WTC11 (cell line): ENCODE measurements around the gene DTNBP1. TPM values are rescaled to one million over a fixed set of nuclear protein-coding genes. Genes with fewer than 3 reads are reported as not detected.

Experiments used
- ATAC-seq: fragments of 200-7000 bp; cut with Tn5 transposase; 2 replicates; pipeline ENCODE4 v1.10.0; 2021; ENCODE audit warnings: mild to moderate bottlenecking, moderate library complexity
- CTCF ChIA-PET: fragments of 300-600 bp; sonication (Branson Sonifier 250); formaldehyde crosslinking; loops from one replicate; lab custom pipeline; 2021; ENCODE audit warnings: antibody characterized with exemption; lab: Charles Lee
- POLR2A ChIA-PET: fragments of 350-600 bp; sonication (Branson Sonifier 250); formaldehyde crosslinking; loops from one replicate; lab custom pipeline; 2021; ENCODE audit warnings: antibody characterized with exemption; lab: Charles Lee
- DNase-seq: peaks from one replicate; pipeline ENCODE4 v3.0.0; 2021; ENCODE audit warnings: low spot score
- H3K27ac Mint-ChIP-seq: 2 replicates; pipeline ENCODE4 v1.8.0; 2021; ENCODE audit warnings: mixed read lengths
- H3K27me3 Mint-ChIP-seq: 2 replicates; pipeline ENCODE4 v1.8.0; 2021; ENCODE audit warnings: low read depth, mild to moderate bottlenecking, moderate library complexity, mixed read lengths
- H3K36me3 Mint-ChIP-seq: 2 replicates; pipeline ENCODE4 v1.8.0; 2021; ENCODE audit warnings: mixed read lengths
- H3K4me1 Mint-ChIP-seq: 2 replicates; pipeline ENCODE4 v1.8.0; 2022; ENCODE audit warnings: mixed read lengths
- H3K4me3 Mint-ChIP-seq: 2 replicates; pipeline ENCODE4 v1.8.0; 2021; ENCODE audit warnings: mild to moderate bottlenecking, moderate library complexity, mixed read lengths
- H3K9me3 Mint-ChIP-seq: 2 replicates; pipeline ENCODE4 v1.8.0; 2021; ENCODE audit warnings: mixed read lengths
- ATF1 ChIP-seq: sonication (generic); formaldehyde crosslinking; IDR thresholded peaks from 2 replicates; pipeline ENCODE4 v1.8.1; 2023; ENCODE audit warnings: mild to moderate bottlenecking, moderate library complexity, missing genetic modification reagents
- CDX4 ChIP-seq: fragments of 250-450 bp; sonication (Bioruptor Pico); IDR thresholded peaks from 2 replicates; pipeline ENCODE4 v1.9.0; 2021; ENCODE audit warnings: moderate library complexity, mild to moderate bottlenecking, inconsistent platforms, borderline replicate concordance
- E2F5 ChIP-seq: sonication (generic); formaldehyde crosslinking; IDR thresholded peaks from 2 replicates; pipeline ENCODE4 v1.8.1; 2022; ENCODE audit warnings: mild to moderate bottlenecking, moderate library complexity, missing genetic modification reagents
- ERG ChIP-seq: fragments of 250-450 bp; sonication (Bioruptor Pico); IDR thresholded peaks from 2 replicates; pipeline ENCODE4 v1.8.0; 2021; ENCODE audit warnings: mild to moderate bottlenecking
- HMGA2 ChIP-seq: fragments of 250-450 bp; sonication (Bioruptor Pico); IDR thresholded peaks from 2 replicates; pipeline ENCODE4 v1.4.0; 2021; ENCODE audit warnings: mild to moderate bottlenecking, moderate library complexity
- HMGXB4 ChIP-seq: sonication (generic); formaldehyde crosslinking; IDR thresholded peaks from 2 replicates; pipeline ENCODE4 v1.8.1; 2023; ENCODE audit warnings: mild to moderate bottlenecking, moderate library complexity, missing genetic modification reagents
- IRF1 ChIP-seq: sonication (generic); formaldehyde crosslinking; IDR thresholded peaks from 2 replicates; pipeline ENCODE4 v1.8.0; 2023; ENCODE audit warnings: missing genetic modification reagents
- IRF2 ChIP-seq: sonication (generic); formaldehyde crosslinking; IDR thresholded peaks from 2 replicates; pipeline ENCODE4 v1.8.0; 2022; ENCODE audit warnings: low read depth, missing genetic modification reagents, borderline replicate concordance
- MXD4 ChIP-seq: fragments of 250-450 bp; sonication (Bioruptor Pico); IDR thresholded peaks from 2 replicates; pipeline ENCODE4 v1.8.0; 2021; ENCODE audit warnings: mild to moderate bottlenecking, moderate library complexity, borderline replicate concordance
- NFE2L1 ChIP-seq: sonication (generic); formaldehyde crosslinking; IDR thresholded peaks from 2 replicates; pipeline ENCODE4 v1.8.1; 2023; ENCODE audit warnings: missing genetic modification reagents
- NR3C1 ChIP-seq: sonication (generic); formaldehyde crosslinking; conservative IDR thresholded peaks from 2 replicates; pipeline ENCODE4 v1.8.1; 2023; ENCODE audit warnings: low read depth, mild to moderate bottlenecking, missing genetic modification reagents
- SMAD3 ChIP-seq: sonication (generic); formaldehyde crosslinking; IDR thresholded peaks from 2 replicates; pipeline ENCODE4 v1.8.0; 2022; ENCODE audit warnings: missing genetic modification reagents, mild to moderate bottlenecking, borderline replicate concordance
- ZBTB43 ChIP-seq: sonication (generic); formaldehyde crosslinking; IDR thresholded peaks from 2 replicates; pipeline ENCODE4 v1.8.1; 2023; ENCODE audit warnings: mild to moderate bottlenecking, missing genetic modification reagents
- ZNF138 ChIP-seq: sonication (generic); formaldehyde crosslinking; conservative IDR thresholded peaks from 2 replicates; pipeline ENCODE4 v1.8.1; 2022; ENCODE audit warnings: mild to moderate bottlenecking, moderate library complexity, missing genetic modification reagents
- ZNF396 ChIP-seq: fragments of 250-450 bp; sonication (Bioruptor Pico); IDR thresholded peaks from 2 replicates; pipeline ENCODE4 v1.8.0; 2021; ENCODE audit warnings: mild to moderate bottlenecking, moderate library complexity, borderline replicate concordance
- ZNF512 ChIP-seq: sonication (generic); formaldehyde crosslinking; IDR thresholded peaks from 2 replicates; pipeline ENCODE4 v1.8.1; 2022; ENCODE audit warnings: missing genetic modification reagents, borderline replicate concordance
- total RNA-seq: library from RNA; stranded (reverse); gene quantifications from 3 replicates; pipeline ENCODE4 v1.2.3, GENCODE V29; 2021

DTNBP1 gene
- total RNA-seq, 1 experiment from 2014 or later = 15.1 TPM

GRCh38 chr6:15501826-15502445 lies 160.9 kb downstream of the DTNBP1 start (continued):
- TF ChIP-seq IRF1 (CRISPR knock-in tag) = no peak

GRCh38 chr6:15500901-15501825 lies 161.7 kb downstream of the DTNBP1 start:
- no peaks in the 10 kb centered on the region for H3K9me3 Mint-ChIP-seq
- POLR2A ChIA-PET = no interaction called here
- CTCF ChIA-PET = no interaction called here

GRCh38 chr6:15500078-15500740 lies 162.6 kb downstream of the DTNBP1 start:
- DNase-seq (no peak), ATAC-seq (no peak)
- CTCF ChIA-PET = no interaction called here
- TF ChIP-seq E2F5 (CRISPR knock-in tag) (no peak), CDX4 (CRISPR knock-in tag) (no peak), SMAD3 (no peak), ZNF396 (no peak), MXD4 (CRISPR knock-in tag) (no peak), HMGA2 (CRISPR knock-in tag) (no peak)
- H3K36me3 Mint-ChIP-seq = peaks cover 91% of the 10 kb centered on the region
- peak overlapping the region; percentile 87 for H3K27ac Mint-ChIP-seq
- no peaks in the 10 kb centered on the region; the same call in 1 of the 2 replicates for H3K27me3 Mint-ChIP-seq
- POLR2A ChIA-PET = no interaction called here
- H3K4me3 Mint-ChIP-seq = no peak overlapping the region
- H3K4me1 Mint-ChIP-seq = peaks cover 36% of the 10 kb centered on the region
- no peaks in the 10 kb centered on the region for H3K9me3 Mint-ChIP-seq

More at GRCh38 chr6:15500901-15501825, 161.7 kb downstream of the DTNBP1 start:
- H3K4me1 Mint-ChIP-seq = peaks cover 35% of the 10 kb centered on the region
- DNase-seq = no peak
- H3K36me3 Mint-ChIP-seq = peaks cover 91% of the 10 kb centered on the region
- TF ChIP-seq NR3C1 (CRISPR knock-in tag) (no peak), ZNF138 (CRISPR knock-in tag) (no peak), ATF1 (CRISPR knock-in tag) (no peak), NFE2L1 (CRISPR knock-in tag) (no peak)
- ATAC-seq = no peak
- H3K27ac Mint-ChIP-seq = peak overlapping the region; percentile 87
- no peaks in the 10 kb centered on the region; the same call in 1 of the 2 replicates for H3K27me3 Mint-ChIP-seq
- no peak overlapping the region for H3K4me3 Mint-ChIP-seq

- no peak for ATAC-seq
- ChIA-PET CTCF (no interaction called here), POLR2A (no interaction called here)
- Mint-ChIP-seq H3K9me3 (no peaks in the 10 kb centered on the region), H3K27me3 (no peaks in the 10 kb centered on the region; the same call in 1 of the 2 replicates), H3K4me3 (no peak overlapping the region), H3K27ac (peak overlapping the region; percentile 76), H3K4me1 (peaks cover 36% of the 10 kb centered on the region), H3K36me3 (peaks cover 90% of the 10 kb centered on the region)
- DNase-seq = no peak
- no peak for TF ChIP-seq HMGXB4
- TF ChIP-seq ZBTB43 (CRISPR knock-in tag) = no peak
- TF ChIP-seq E2F5 (CRISPR knock-in tag) = no peak
- no peak for TF ChIP-seq IRF2 (CRISPR knock-in tag)
- TF ChIP-seq NR3C1 (CRISPR knock-in tag) = no peak
- TF ChIP-seq ERG (CRISPR knock-in tag) = no peak
- TF ChIP-seq ZNF512 (CRISPR knock-in tag) = no peak
Measured at GRCh38 chr6:15499591-15499990, 163.2 kb downstream of the DTNBP1 start.
